ENCODE data around the gene RBMXL3.

RBMXL3 gene

GRCh38 chrX:115232933-115233496 lies 43.8 kb downstream of the RBMXL3 start:
- no peak for TF ChIP-seq CTCF (IDR thresholded peaks at IDR 0.05; ENCODE audit: low read depth, low read length, missing control alignments)
- DNase-seq (ENCODE audit: low read depth) = no peak
- in situ Hi-C loops (cut with HindIII; ENCODE audit: low sequenced_read_pairs) = no loop called here
- H3K4me3 ChIP-seq (ENCODE audit: low read depth, low read length) = peak overlapping the region; percentile 59

- peak within 1 kb of the TSS; percentile 59 for H3K4me3 ChIP-seq (ENCODE audit: low read depth, low read length)
- in situ Hi-C loops (cut with HindIII; ENCODE audit: low sequenced_read_pairs) = no loop called here
- no peak for TF ChIP-seq CTCF (IDR thresholded peaks at IDR 0.05; ENCODE audit: low read depth, low read length, missing control alignments)
- DNase-seq (ENCODE audit: low read depth) = peak; percentile 19
Measured at GRCh38 chrX:115233497-115234455, 44.6 kb downstream of the RBMXL3 start, which contains the start of gene LRCH2. Gene LRCH2 (minus strand): TSS chrX:115234096. CDS start chrX:115234041, 55 bp downstream.

DNA sequence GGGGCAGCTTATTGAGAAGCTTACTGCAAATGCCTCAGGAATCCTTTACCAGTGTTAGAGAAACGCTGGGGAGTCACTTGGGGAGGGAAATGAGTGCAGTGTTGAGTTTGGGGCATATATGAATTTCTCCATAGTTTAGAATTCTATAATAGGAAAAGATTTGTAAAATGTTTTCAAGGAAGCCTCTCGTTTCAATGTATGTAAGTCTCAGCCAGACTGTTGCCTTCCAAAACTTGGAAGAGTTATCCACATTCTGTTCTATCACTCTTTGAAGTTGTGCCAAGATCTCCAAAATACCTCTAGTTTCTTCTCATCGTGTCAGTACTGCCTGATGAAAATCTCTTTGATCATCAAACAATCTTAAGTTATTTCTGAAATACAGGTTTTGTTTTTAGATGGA lies 45.3 kb downstream of the RBMXL3 start:
- DNase-seq (ENCODE audit: low read depth) = no peak
- TF ChIP-seq CTCF (IDR thresholded peaks at IDR 0.05; ENCODE audit: low read depth, low read length, missing control alignments) = no peak
- in situ Hi-C loops (cut with HindIII; ENCODE audit: low sequenced_read_pairs) = no loop called here
- H3K4me3 ChIP-seq (ENCODE audit: low read depth, low read length) = peak overlapping the region; percentile 59

DNA sequence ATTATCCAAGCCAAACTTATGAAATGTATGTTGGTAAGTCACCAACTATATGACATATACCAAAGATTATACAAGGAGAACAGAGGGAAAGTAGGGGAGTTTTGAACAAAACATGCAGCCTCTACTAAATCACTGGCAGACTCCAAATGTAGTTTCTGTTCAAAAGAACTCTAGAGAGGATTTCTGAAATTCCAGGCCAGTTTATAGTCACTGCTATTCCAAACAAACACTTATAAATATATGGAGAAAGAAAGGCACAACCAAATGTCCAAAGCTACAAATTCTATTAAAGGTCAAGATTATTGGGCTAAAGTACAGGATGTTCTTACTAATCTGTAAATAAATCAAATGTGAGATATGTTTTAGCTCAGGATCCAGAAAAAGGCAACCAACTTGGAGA lies 47.4 kb downstream of the RBMXL3 start:
- in situ Hi-C loops (cut with HindIII; ENCODE audit: low sequenced_read_pairs) = no loop called here
- no peak for DNase-seq (ENCODE audit: low read depth)
- H3K4me3 ChIP-seq (ENCODE audit: low read depth, low read length) = no peak overlapping the region
- no peak for TF ChIP-seq CTCF (IDR thresholded peaks at IDR 0.05; ENCODE audit: low read depth, low read length, missing control alignments)

DNA sequence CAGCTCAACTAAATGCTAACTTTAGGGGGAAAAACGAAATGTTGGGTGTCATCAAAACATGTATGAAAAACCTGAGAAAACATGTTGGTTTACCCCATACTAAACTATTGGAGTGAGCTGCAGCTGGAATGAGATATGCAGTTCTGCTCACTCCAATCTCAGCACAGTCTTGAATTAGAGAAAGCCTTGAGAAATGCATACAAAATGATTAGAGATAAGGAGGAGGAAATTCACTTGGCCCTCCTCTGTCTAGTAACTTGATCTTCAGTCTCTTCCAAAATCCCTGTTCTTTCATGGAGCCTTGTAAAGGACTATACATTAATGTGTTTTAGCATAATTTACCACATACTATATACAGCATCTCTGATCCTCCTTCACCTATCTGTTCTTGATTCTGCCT lies 47.8 kb downstream of the RBMXL3 start:
- in situ Hi-C loops (cut with HindIII; ENCODE audit: low sequenced_read_pairs) = no loop called here
- no peak for DNase-seq (ENCODE audit: low read depth)
- no peak for TF ChIP-seq CTCF (IDR thresholded peaks at IDR 0.05; ENCODE audit: low read depth, low read length, missing control alignments)
- no peak overlapping the region for H3K4me3 ChIP-seq (ENCODE audit: low read depth, low read length)
